ENCODE results near the gene TMIGD2.
"Not testable (repeated sequence)": the region's sequence is repeated elsewhere in the genome, so short reads cannot be mapped to it uniquely, and the experiment has no call there.

DNA sequence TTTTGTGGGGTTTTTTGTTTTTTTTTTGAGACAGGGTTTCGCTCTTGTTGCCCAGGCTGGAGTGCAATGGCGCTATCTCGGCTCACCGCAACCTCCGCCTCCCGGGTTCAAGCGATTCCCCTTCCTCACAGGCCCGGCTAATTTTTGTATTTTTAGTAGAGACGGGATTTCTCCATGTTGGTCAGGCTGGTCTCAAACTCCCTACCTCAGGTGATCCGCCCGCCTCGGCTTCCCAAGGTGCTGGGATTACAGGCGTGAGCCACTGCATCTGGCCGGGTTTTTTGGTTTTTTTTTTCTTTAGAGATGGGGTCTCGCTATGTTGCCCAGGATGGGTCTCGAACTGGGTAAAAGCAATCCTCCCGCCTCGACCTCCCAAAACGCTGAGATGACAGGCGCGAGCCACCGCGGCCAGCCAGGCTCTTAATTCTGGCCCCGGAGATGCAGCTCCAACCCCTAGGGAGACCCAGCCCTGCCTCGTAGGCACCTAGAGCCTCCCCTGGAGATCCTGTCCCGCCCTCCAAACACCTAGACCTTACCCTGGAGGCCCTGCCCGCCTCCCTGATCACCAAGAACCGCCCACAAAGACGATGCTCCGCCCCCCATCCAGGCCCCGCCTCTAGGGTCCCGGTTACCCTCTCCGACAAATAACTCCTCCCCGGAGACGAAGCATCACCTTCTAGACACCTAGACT is 26.9 kb upstream of the TMIGD2 start:
- TF ChIP-seq POLR2A (IDR thresholded peaks at IDR 0.05; ENCODE audit: low read length); GATA1 (IDR thresholded peaks at IDR 0.05; ENCODE audit: low read depth, low read length): not testable (repeated sequence)

Measured in erythroblast (primary cell).